Endothelial cell of umbilical vein (primary cell): Measurements from ENCODE around the gene CCDC177. TPM values are rescaled to one million over a fixed set of nuclear protein-coding genes. Genes with fewer than 3 reads are reported as not detected.

Experiments
- BruUV-seq: library from RNA; stranded (reverse); fragments of 400-500 nt; replicated peaks from 2 replicates; lab custom pipeline; 2021; lab: Mats Ljungman, UMichigan
- CTCF ChIA-PET: fragments of 300-600, 350-600 bp; sonication (Branson Sonifier 250); formaldehyde crosslinking; loops from one replicate; lab custom pipeline; 2021; ENCODE audit warnings: antibody characterized with exemption, inconsistent platforms; lab: Charles Lee
- POLR2A ChIA-PET: fragments of 300-600, 350-600 bp; sonication (Branson Sonifier 250); formaldehyde crosslinking; loops from one replicate; lab custom pipeline; 2021; ENCODE audit warnings: antibody characterized with exemption, inconsistent platforms; lab: Charles Lee
- DNase-seq: peaks from one replicate; pipeline ENCODE4 v3.0.0-alpha.2; 2011; ENCODE audit warnings: low read depth, low spot score
- FAIRE-seq: peaks from 2 replicates; lab custom pipeline; 2011; peaks lifted over from hg19 to GRCh38; lab: Jason Lieb, UNC
- H2AFZ ChIP-seq: 2 replicates; pipeline ENCODE4 v1.6.0; 2012; ENCODE audit warnings: low read depth, low read length, control low read depth, inconsistent platforms
- H3K27ac ChIP-seq: 2 replicates; pipeline ENCODE4 v1.5.1; 2011; ENCODE audit warnings: low read depth, mild to moderate bottlenecking, control low read depth, low read length, moderate library complexity; ENCODE audit not compliant: insufficient read depth
- H3K27me3 ChIP-seq, 2 experiments: 2 replicates each; pipeline versions ENCODE4 v1.6.0 to v1.6.1; 2011; ENCODE audit warnings: low read length in 2 of 2, mixed read lengths in 1 of 2; ENCODE audit not compliant: control insufficient read depth in 2 of 2, insufficient read depth in 2 of 2
- H3K36me3 ChIP-seq, 2 experiments: 2 replicates in 1 of 2; 3 replicates in 1 of 2; pipeline ENCODE4 v1.5.1; 2011; ENCODE audit warnings: low read length in 2 of 2, mild to moderate bottlenecking in 1 of 2, moderate library complexity in 1 of 2; ENCODE audit not compliant: control insufficient read depth in 2 of 2, insufficient read depth in 2 of 2; ENCODE audit errors: extremely low read depth in 1 of 2
- H3K4me1 ChIP-seq: 3 replicates; pipeline ENCODE4 v1.5.1; 2011; ENCODE audit warnings: mild to moderate bottlenecking, low read length; ENCODE audit not compliant: control insufficient read depth, insufficient read depth; ENCODE audit errors: extremely low read depth
- H3K4me2 ChIP-seq: 2 replicates; pipeline ENCODE4 v1.6.1; 2011; ENCODE audit warnings: low read length, control low read depth, mixed read lengths; ENCODE audit not compliant: insufficient read depth
- H3K4me3 ChIP-seq, 3 experiments: fragments of 200-600 bp in 1 of 3; sonication (generic), shearing (Covaris generic) in 1 of 3; replicated peaks in 1 of 3; 2 replicates each; pipeline ENCODE4 v1.5.1; 2011 to 2016; ENCODE audit warnings: control low read depth in 3 of 3, low read length in 3 of 3, mild to moderate bottlenecking in 2 of 3, inconsistent platforms in 1 of 3, low read depth in 1 of 3, moderate library complexity in 1 of 3; ENCODE audit not compliant: insufficient read depth in 1 of 3
- H3K79me2 ChIP-seq: 2 replicates; pipeline ENCODE4 v1.6.0; 2012; ENCODE audit warnings: low read length, inconsistent platforms; ENCODE audit not compliant: control insufficient read depth, insufficient read depth
- H3K9ac ChIP-seq: replicated peaks from 2 replicates; pipeline ENCODE3; 2011; ENCODE audit warnings: low read length, control low read depth; ENCODE audit not compliant: insufficient read depth; ENCODE audit errors: extremely low read depth
- H3K9me1 ChIP-seq: replicated peaks from 3 replicates; pipeline ENCODE4 v1.6.0; 2011; ENCODE audit warnings: mild to moderate bottlenecking, low read length; ENCODE audit not compliant: control insufficient read depth, insufficient read depth; ENCODE audit errors: extremely low read depth
- H3K9me3 ChIP-seq: replicated peaks from 2 replicates; pipeline ENCODE4 v1.5.1; 2012; ENCODE audit warnings: low read length, inconsistent platforms; ENCODE audit not compliant: control insufficient read depth, insufficient read depth
- H4K20me1 ChIP-seq: replicated peaks from 2 replicates; pipeline ENCODE3; 2011; ENCODE audit warnings: mild to moderate bottlenecking, low read length; ENCODE audit not compliant: control insufficient read depth, insufficient read depth; ENCODE audit errors: extremely low read depth
- CTCF ChIP-seq, 2 donors: IDR thresholded peaks; 1 replicate in 1 of 2; 2 replicates in 1 of 2; pipeline ENCODE4 v1.5.1; 2011; ENCODE audit warnings: low read length in 2 of 2, mild to moderate bottlenecking in 2 of 2, moderate library complexity in 2 of 2, control low read depth in 1 of 2, inconsistent platforms in 1 of 2, low read depth in 1 of 2; ENCODE audit not compliant: insufficient read depth in 1 of 2; ENCODE audit errors: extremely low read depth in 1 of 2
- EZH2 ChIP-seq: IDR thresholded peaks from 2 replicates; pipeline ENCODE4 v1.6.1; 2012; ENCODE audit warnings: borderline replicate concordance, low read depth, mild to moderate bottlenecking, moderate library complexity, low read length, inconsistent platforms; ENCODE audit not compliant: severe bottlenecking
- FOS ChIP-seq: IDR thresholded peaks from 2 replicates; pipeline ENCODE4 v1.6.1; 2011; ENCODE audit warnings: mild to moderate bottlenecking, low read length, moderate library complexity, borderline replicate concordance; ENCODE audit not compliant: insufficient read depth
- GATA2 ChIP-seq: IDR thresholded peaks from 2 replicates; pipeline ENCODE4 v1.7.0; 2011; ENCODE audit warnings: low read depth, mild to moderate bottlenecking, moderate library complexity, mixed read lengths, low read length; ENCODE audit not compliant: insufficient read length, insufficient read depth
- JUN ChIP-seq: IDR thresholded peaks from 2 replicates; pipeline ENCODE4 v1.6.1; 2011; ENCODE audit warnings: borderline replicate concordance, low read depth; ENCODE audit not compliant: insufficient read length, insufficient read depth
- MAX ChIP-seq: IDR thresholded peaks from 2 replicates; pipeline ENCODE4 v1.6.1; 2011; ENCODE audit not compliant: insufficient read depth, insufficient read length
- MYC ChIP-seq: IDR thresholded peaks from one replicate; pipeline ENCODE4 v1.6.1; 2011; ENCODE audit warnings: mild to moderate bottlenecking, low read depth, low read length
- POLR2A ChIP-seq: IDR thresholded peaks from 2 replicates; pipeline ENCODE4 v1.6.1; 2012; ENCODE audit warnings: low read depth, mild to moderate bottlenecking, control low read depth, low read length
- POLR2AphosphoS5 ChIP-seq: IDR thresholded peaks from 2 replicates; pipeline ENCODE4 v1.6.1; 2012; ENCODE audit warnings: low read depth, mild to moderate bottlenecking, control low read depth, low read length, moderate library complexity; ENCODE audit not compliant: insufficient read depth
- dilution Hi-C: fragments of 300-500 bp; cut with MboI; formaldehyde crosslinking; loops from one replicate; pipeline ENCODE4 v1.15.0; 2019; ENCODE audit warnings: low sequenced_read_pairs; ENCODE audit not compliant: extremely low pct_ligation_motif_present
- intact Hi-C: fragments of 100-400 bp; cut with micrococcal nuclease; formaldehyde crosslinking; loops from one replicate; pipeline ENCODE4 v1.10.0; 2022
- polyA plus RNA-seq, 4 experiments: library from polyadenylated mRNA; depleted of rRNA in 3 of 4; stranded (reverse) in 3 of 4; unstranded in 1 of 4; fragments of >200 nt; gene quantifications; 2 replicates each; pipeline versions ENCODE4 v1.2.1 to v1.2.3, GENCODE V29; 2011 to 2012; ENCODE audit warnings: missing spikeins in 1 of 4
- total RNA-seq: library from RNA; stranded (reverse); gene quantifications from 2 replicates; pipeline ENCODE4 v1.2.3, GENCODE V29; 2021

Gene CCDC177
- total and polyA plus RNA-seq, 2 donors (not counting 3 experiments of a cell fraction or from before 2014, with no cell fraction given) = not detected

- FAIRE-seq (no peak), DNase-seq (no peak)
- TF ChIP-seq CTCF (IDR thresholded peaks at IDR 0.05; ENCODE audit: extremely low read depth in 1 of 2, insufficient read depth in 1 of 2, low read depth in 1 of 2, low read length in 2 of 2) = peak; percentile 76 to 77
- no peak for TF ChIP-seq GATA2
- TF ChIP-seq POLR2AphosphoS5 = no peak
- TF ChIP-seq JUN = no peak
- TF ChIP-seq FOS = no peak
- TF ChIP-seq POLR2A = no peak
- no peak for TF ChIP-seq MAX
- peak; percentile 37 for TF ChIP-seq EZH2
- TF ChIP-seq MYC = no peak
- CTCF ChIA-PET = interaction anchor here (0.6 to 3.1 kb wide), 16 partner anchors 10 to 765 kb away, joined by 3 to 26 read pairs (median 6); partner anchors contain the start of gene CCDC177
- POLR2A ChIA-PET = no interaction called here
- BruUV-seq = no TSS peak
- H3K4me3 ChIP-seq = no peak overlapping the region
- no peak overlapping the region for H3K27ac ChIP-seq
- dilution Hi-C loops = no loop called here
- no peaks in the 10 kb centered on the region for H3K9me3 ChIP-seq
- H2AFZ ChIP-seq = peak overlapping the region; percentile 76
- intact Hi-C loops = no loop called here
- H3K79me2 ChIP-seq = no peaks in the 10 kb centered on the region
- no peaks in the 10 kb centered on the region for H4K20me1 ChIP-seq
- H3K4me2 ChIP-seq = no peak overlapping the region
- H3K36me3 ChIP-seq = no peaks in the 10 kb centered on the region
- peaks cover 4 to 14% of the 10 kb centered on the region in 2 experiments for H3K27me3 ChIP-seq
- H3K4me1 ChIP-seq = no peaks in the 10 kb centered on the region
- no peaks in the 10 kb centered on the region for H3K9me1 ChIP-seq
- no peak overlapping the region for H3K9ac ChIP-seq
These were observed 26.8 kb downstream of the CCDC177 start for GRCh38 chr14:69547701-69548348.
